ENCODE data around the gene DUS2.

- TF ChIP-seq POLR2AphosphoS5 (IDR thresholded peaks at IDR 0.05), result no peak
- TF ChIP-seq EP300 (IDR thresholded peaks at IDR 0.05), result no peak
- no peak for TF ChIP-seq POLR2A (IDR thresholded peaks at IDR 0.05)
- TF ChIP-seq CTCF (IDR thresholded peaks at IDR 0.05), result no peak
These were observed 59.6 kb downstream of the DUS2 start for GRCh38 chr16:68082629-68083238.

Data from upper lobe of left lung (tissue), 4 donors.